NCI-H345 treated with DMSO at 0.1 percent for 48 hours (cell line): ENCODE measurements around the gene TSPAN10.

Source experiments
- DNase-seq: peaks from one replicate; lab custom pipeline; 2025; ENCODE audit not compliant: unreplicated experiment; lab: John Stamatoyannopoulos, UW

TSPAN10 gene

GRCh38 chr17:81631482-81631881 lies 5.5 kb upstream of the TSPAN10 start:
- no peak for DNase-seq

DNA sequence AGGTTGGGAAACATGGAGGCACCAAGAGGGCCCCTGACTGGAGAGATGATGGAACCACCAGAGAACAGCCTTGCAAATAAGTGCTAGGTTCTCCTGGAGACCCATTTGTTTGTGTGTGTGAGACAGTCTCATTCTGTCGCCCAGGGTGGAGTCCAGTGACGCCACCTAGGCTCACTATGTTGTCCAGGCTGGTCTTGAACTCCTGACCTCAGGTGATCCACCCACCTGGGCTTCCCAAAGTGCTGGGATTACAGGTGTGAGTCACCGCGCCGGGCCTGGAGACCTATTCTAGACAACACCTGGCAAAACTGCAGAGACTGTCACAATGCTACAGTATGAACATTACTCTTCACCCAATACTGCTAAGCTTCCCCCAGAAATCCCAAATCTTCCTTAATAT lies 1.6 kb upstream of the TSPAN10 start:
- no peak for DNase-seq

GRCh38 chr17:81635973-81636504 lies 957 bp upstream of the TSPAN10 start:
- no peak for DNase-seq

GRCh38 chr17:81638683-81639082 lies 1.7 kb downstream of the TSPAN10 start:
- no peak for DNase-seq

DNA sequence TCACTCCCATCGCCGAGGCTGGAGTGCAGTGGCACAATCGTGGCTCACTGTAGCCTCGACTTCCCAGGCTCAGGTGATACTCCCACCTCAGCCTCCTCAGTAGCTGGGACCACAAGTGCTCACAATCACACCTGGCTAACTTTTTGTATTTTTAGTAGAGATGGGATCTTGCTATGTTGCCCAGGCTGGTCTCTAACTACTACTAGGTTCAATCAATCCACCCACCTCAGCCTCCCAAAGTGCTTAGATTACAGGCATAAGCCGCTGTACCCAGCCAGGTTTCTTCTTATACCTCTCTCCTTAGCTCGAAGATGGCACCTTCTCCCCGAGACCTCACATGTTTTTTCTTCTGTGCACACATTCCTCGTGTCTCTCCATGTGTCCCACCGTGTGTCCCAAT lies 3.0 kb downstream of the TSPAN10 start:
- no peak for DNase-seq

DNA sequence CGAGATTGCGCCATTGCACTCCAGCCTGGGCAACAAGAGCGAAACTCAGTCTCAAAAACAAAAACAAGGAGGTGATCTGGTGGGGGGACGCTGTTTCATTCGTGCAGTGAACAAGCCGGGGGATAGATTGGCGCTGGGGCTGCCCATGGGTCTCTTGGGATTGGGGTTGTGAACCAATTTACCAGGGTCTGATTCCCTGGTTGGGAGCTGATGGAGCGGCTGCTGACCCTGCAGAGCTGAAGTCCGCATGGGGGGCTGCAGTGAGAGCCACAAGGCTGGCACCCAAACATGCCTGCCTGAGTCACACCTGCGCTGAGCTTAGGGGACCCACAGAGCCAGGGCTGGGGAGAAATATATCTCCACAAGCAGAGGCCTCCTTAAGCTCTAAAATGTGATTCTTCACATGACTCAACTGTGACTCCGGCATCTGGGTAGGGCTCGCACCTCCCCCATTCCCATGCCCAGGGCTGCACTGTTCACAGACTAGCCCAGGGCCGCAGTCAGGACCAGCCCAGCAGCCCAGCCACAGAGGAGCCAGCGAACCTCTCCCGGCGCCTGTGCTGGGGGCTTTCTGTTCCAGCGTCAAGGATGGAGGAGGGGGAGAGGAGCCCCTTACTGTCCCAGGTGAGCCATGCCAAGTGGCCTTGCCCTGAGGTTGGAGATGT lies 5.0 kb downstream of the TSPAN10 start:
- DNase-seq = no peak

GRCh38 chr17:81644496-81644895 lies 7.5 kb downstream of the TSPAN10 start:
- DNase-seq = no peak

DNA sequence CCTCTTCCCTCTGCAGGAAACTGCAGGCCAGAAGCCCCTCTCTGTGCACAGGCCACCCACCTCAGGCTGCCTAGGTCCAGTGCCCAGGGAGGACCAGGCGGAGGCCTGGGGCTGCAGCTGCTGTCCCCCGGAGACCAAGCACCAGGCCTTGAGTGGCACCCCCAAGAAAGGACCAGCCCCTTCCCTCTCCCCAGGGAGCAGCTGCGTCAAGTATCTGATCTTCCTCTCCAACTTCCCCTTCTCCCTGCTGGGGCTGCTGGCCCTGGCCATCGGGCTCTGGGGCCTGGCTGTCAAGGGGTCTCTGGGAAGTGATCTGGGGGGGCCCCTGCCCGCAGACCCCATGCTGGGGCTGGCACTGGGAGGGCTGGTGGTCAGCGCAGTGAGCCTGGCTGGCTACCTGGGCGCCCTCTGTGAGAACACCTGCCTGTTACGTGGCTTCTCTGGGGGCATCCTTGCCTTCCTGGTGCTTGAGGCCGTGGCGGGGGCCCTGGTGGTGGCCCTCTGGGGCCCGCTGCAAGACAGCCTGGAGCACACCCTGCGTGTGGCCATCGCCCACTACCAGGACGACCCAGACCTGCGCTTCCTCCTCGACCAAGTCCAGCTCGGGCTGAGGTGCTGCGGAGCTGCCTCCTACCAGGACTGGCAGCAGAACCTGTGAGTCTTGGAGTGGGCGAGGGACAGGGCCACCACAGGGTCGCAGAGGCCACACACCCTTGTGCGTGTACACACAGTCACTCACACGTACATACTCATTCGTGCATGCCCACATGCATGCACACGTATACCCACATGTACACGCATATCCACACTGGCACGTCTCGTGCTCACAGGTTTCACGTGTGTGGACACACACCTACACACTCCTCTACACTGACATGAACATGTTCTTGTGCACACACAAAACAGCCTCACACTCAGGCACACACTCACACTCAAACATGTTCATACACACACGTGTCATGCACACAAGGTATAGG lies 8.3 kb downstream of the TSPAN10 start:
- no peak for DNase-seq

- no peak for DNase-seq
These were observed 10.0 kb downstream of the TSPAN10 start for GRCh38 chr17:81646869-81647600.

DNA sequence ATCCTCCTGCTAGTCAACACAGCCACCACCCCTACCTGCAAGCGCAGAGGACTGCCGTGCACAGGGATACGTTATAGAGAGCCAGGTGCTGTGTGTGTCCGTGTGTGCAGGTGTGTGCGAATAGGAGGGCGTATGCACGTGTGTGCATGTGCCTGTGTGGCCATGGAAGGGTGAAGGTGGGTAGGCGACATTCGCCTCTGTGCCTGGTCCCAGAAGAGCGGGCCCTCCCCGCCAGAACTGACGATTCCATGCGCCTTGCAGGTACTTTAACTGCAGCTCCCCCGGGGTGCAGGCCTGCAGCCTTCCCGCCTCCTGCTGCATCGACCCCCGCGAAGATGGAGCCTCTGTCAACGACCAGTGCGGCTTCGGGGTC lies 10.6 kb downstream of the TSPAN10 start:
- DNase-seq = no peak

GRCh38 chr17:81648013-81648706 lies 11.2 kb downstream of the TSPAN10 start:
- DNase-seq = no peak

DNA sequence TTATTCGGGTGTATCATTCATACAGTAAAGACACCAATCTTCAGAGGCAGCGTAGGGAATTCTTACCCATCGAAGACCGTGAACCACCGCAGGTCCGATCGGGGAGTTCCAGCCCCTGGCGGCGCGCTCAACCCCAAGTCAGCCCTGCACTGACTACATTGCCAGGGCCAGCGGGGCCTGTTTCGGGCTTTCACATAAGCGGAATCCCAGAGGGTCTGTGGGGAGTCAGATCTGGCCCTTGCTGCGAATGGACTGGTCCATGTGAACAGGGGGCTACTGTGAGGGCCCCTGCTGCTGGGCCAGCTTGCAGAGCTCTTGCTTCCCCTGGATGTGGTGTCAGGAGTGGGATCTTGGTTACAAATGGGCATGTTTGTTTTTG lies 11.7 kb downstream of the TSPAN10 start:
- DNase-seq = no peak

GRCh38 chr17:81650951-81651350 lies 14.0 kb downstream of the TSPAN10 start:
- DNase-seq = no peak

DNA sequence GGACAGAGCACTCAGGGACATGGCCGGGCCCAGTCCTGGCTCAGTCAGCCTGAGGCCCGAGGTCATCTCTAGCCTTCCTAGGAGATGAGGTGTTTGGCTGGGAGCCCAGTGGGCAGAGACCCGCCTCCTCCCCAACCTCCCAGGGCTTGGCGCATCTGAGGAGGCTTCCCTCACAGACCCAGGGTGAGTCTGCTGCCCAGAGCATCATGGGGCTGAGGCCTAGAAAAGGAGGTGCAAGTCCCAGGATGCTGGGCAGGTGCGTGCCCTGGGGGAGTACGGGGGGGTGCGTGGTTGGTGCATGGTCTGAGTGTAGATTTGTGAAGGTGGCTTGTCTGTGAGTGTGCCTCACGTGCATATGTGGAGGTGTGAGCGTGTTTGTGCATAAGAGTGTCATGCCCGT lies 14.7 kb downstream of the TSPAN10 start:
- no peak for DNase-seq

- no peak for DNase-seq
These were observed 16.1 kb downstream of the TSPAN10 start for GRCh38 chr17:81652906-81653771.

DNA sequence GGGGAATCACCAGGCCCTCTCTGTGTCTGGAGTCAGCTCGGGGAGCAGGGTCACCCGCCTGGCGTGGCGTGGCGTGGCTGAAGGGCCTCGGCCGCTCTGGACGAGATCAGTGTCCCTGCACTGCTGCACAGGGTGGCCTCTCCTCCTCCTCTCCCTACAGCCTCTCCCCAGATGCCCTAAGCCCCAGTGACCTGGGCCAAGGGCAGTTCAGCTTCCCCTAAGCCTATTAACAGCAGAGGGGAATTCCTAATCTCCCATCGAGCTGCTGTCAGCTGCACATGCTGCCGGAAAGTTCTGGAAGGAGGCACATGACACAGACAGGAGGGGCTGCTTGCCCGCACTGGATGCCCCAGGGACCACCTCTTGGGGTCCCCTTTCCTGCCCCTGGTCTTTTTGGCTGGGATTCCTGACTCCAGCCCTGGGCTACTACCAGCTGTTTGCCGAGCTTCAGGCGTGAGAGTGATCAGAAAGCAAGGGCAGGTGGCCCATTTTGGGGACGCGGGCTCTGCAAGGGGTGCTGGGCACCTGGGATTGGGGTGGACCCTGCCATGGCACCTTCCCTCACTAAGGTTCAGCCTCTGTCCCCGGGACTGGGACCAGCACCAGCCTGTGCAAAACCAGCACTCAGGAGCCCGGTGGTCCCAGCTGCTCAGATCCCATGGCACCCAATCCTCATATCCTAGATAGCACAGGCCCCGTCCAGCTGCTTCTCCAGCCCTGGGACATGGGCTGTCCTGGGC lies 18.6 kb downstream of the TSPAN10 start:
- no peak for DNase-seq

GRCh38 chr17:81656118-81656743 lies 19.2 kb downstream of the TSPAN10 start, which contains the start of gene PDE6G:
Gene PDE6G (minus strand): TSS chr17:81656542. CDS start chr17:81653305, 3,237 bp downstream.
- DNase-seq = no peak

GRCh38 chr17:81656835-81657234 lies 19.8 kb downstream of the TSPAN10 start:
- DNase-seq = no peak

DNA sequence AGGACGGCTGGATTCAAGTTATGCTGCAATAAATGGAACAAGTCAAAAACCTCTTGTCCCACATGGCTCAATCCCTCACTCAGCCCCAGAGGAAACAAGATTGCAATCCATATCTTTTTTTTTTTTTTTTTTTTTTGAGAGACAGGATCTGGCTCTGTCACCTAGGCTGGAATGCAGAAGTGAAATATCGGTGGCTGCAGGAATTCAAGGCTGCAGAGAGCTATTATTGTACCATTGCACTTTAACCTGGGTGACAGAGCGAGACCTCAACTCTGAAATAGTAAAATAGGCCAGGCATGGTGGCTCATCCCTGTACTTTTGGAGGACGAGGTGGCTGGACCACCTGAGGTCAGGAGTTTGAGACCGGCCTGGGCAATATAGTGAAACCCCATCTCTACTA lies 22.0 kb downstream of the TSPAN10 start:
- no peak for DNase-seq
